ENCODE measurements around the gene MON2.
"Not testable (repeated sequence)": the region's sequence is repeated elsewhere in the genome, so short reads cannot be mapped to it uniquely, and the experiment has no call there.

The MON2 gene

GRCh38 chr12:62559366-62559765 is 92.7 kb downstream of the MON2 start:
- not testable (repeated sequence) for DNase-seq

- no peak for DNase-seq
Measured at GRCh38 chr12:62562846-62563245, 96.2 kb downstream of the MON2 start.

- no peak for DNase-seq
Measured at GRCh38 chr12:62575036-62575435, 108.4 kb downstream of the MON2 start.

GRCh38 chr12:62576503-62576902 is 109.9 kb downstream of the MON2 start:
- no peak for DNase-seq

GRCh38 chr12:62578726-62579125 is 112.1 kb downstream of the MON2 start:
- DNase-seq: no peak

- DNase-seq: no peak
Measured at GRCh38 chr12:62581288-62582064, 114.8 kb downstream of the MON2 start.

GRCh38 chr12:62582065-62582366 is 115.4 kb downstream of the MON2 start:
- no peak for DNase-seq

GRCh38 chr12:62584619-62585018 is 118.0 kb downstream of the MON2 start:
- DNase-seq: no peak

GRCh38 chr12:62586850-62587249 is 120.2 kb downstream of the MON2 start:
- DNase-seq: no peak

GRCh38 chr12:62588916-62589315 is 122.3 kb downstream of the MON2 start:
- DNase-seq: no peak

GRCh38 chr12:62597253-62597652 is 130.6 kb downstream of the MON2 start:
- no peak for DNase-seq

- no peak for DNase-seq
Measured at GRCh38 chr12:62598846-62599245, 132.2 kb downstream of the MON2 start.

GRCh38 chr12:62599854-62600437 is 133.3 kb downstream of the MON2 start:
- no peak for DNase-seq

GRCh38 chr12:62601765-62602164 is 135.1 kb downstream of the MON2 start:
- no peak for DNase-seq

- DNase-seq: peak; percentile 81
Measured at GRCh38 chr12:62602255-62603060, 135.8 kb downstream of the MON2 start.

- DNase-seq: peak; percentile 76
Measured at GRCh38 chr12:62603061-62603810, 136.6 kb downstream of the MON2 start.

GRCh38 chr12:62603811-62604098 is 137.1 kb downstream of the MON2 start:
- no peak for DNase-seq

- no peak for DNase-seq
Measured at GRCh38 chr12:62604373-62604772, 137.7 kb downstream of the MON2 start.

GRCh38 chr12:62604871-62605270 is 138.2 kb downstream of the MON2 start:
- peak; percentile 9 for DNase-seq

- DNase-seq: no peak
Measured at GRCh38 chr12:62605981-62606380, 139.4 kb downstream of the MON2 start.

- no peak for DNase-seq
Measured at GRCh38 chr12:62606654-62607053, 140.0 kb downstream of the MON2 start.

- DNase-seq: no peak
Measured at GRCh38 chr12:62613081-62613480, 146.5 kb downstream of the MON2 start.

GRCh38 chr12:62618319-62618718 is 151.7 kb downstream of the MON2 start:
- DNase-seq: no peak

- no peak for DNase-seq
Measured at GRCh38 chr12:62618930-62619329, 152.3 kb downstream of the MON2 start.
